Keratinocyte (primary cell): ENCODE measurements around the gene HTRA1. TPM values are rescaled to one million over a fixed set of nuclear protein-coding genes. Genes with fewer than 3 reads are reported as not detected.

Experiments
- DNase-seq: peaks from one replicate; pipeline ENCODE4 v3.0.0-alpha.2; 2011; ENCODE audit warnings: low read depth, missing footprints, low spot score
- FAIRE-seq: peaks from 2 replicates; lab custom pipeline; 2011; peaks lifted over from hg19 to GRCh38; lab: Jason Lieb, UNC
- H2AFZ ChIP-seq: 2 replicates; pipeline ENCODE4 v1.6.0; 2012; ENCODE audit warnings: low read length, control low read depth, inconsistent platforms; ENCODE audit not compliant: control insufficient read depth
- H3K27ac ChIP-seq: 2 replicates; pipeline ENCODE4 v1.5.1; 2011; ENCODE audit warnings: low read length; ENCODE audit not compliant: control insufficient read depth, insufficient read depth
- H3K27me3 ChIP-seq: 3 replicates; pipeline ENCODE4 v1.6.0; 2011; ENCODE audit warnings: low read length; ENCODE audit not compliant: control insufficient read depth, insufficient read depth; ENCODE audit errors: extremely low read depth
- H3K36me3 ChIP-seq, 2 experiments: 2 replicates in 1 of 2; 3 replicates in 1 of 2; pipeline ENCODE4 v1.5.1; 2011; ENCODE audit warnings: low read length in 2 of 2, mild to moderate bottlenecking in 1 of 2; ENCODE audit not compliant: control insufficient read depth in 2 of 2, insufficient read depth in 2 of 2; ENCODE audit errors: extremely low read depth in 1 of 2
- H3K4me1 ChIP-seq: 3 replicates; pipeline ENCODE4 v1.5.1; 2011; ENCODE audit warnings: low read length; ENCODE audit not compliant: control insufficient read depth, insufficient read depth; ENCODE audit errors: extremely low read depth
- H3K4me2 ChIP-seq: 3 replicates; pipeline ENCODE4 v1.6.0; 2011; ENCODE audit warnings: low read depth, low read length; ENCODE audit not compliant: control insufficient read depth, insufficient read depth; ENCODE audit errors: extremely low read depth
- H3K4me3 ChIP-seq, 3 experiments: fragments of 200-600 bp in 1 of 3; sonication (generic) in 1 of 3; 2 replicates in 2 of 3; 3 replicates in 1 of 3; pipeline ENCODE4 v1.5.1; 2011 to 2016; ENCODE audit warnings: low read length in 3 of 3, mild to moderate bottlenecking in 3 of 3, control low read depth in 2 of 3, inconsistent platforms in 1 of 3, low read depth in 1 of 3, mixed read lengths in 1 of 3, mixed run types in 1 of 3, moderate library complexity in 1 of 3; ENCODE audit not compliant: control insufficient read depth in 2 of 3, insufficient read depth in 2 of 3; ENCODE audit errors: extremely low read depth in 1 of 3
- H3K79me2 ChIP-seq: 2 replicates; pipeline ENCODE4 v1.6.0; 2012; ENCODE audit warnings: low read length; ENCODE audit not compliant: control insufficient read depth, insufficient read depth
- H3K9ac ChIP-seq: 3 replicates; pipeline ENCODE4 v1.6.0; 2011; ENCODE audit warnings: low read length; ENCODE audit not compliant: control insufficient read depth, insufficient read depth; ENCODE audit errors: extremely low read depth
- H3K9me1 ChIP-seq: 3 replicates; pipeline ENCODE4 v1.6.0; 2011; ENCODE audit warnings: low read length; ENCODE audit not compliant: control insufficient read depth, insufficient read depth; ENCODE audit errors: extremely low read depth
- H3K9me3 ChIP-seq: 2 replicates; pipeline ENCODE4 v1.5.1; 2012; ENCODE audit warnings: low read depth, low read length; ENCODE audit not compliant: control insufficient read depth
- H4K20me1 ChIP-seq: 3 replicates; pipeline ENCODE4 v1.6.0; 2011; ENCODE audit warnings: low read length; ENCODE audit not compliant: control insufficient read depth, insufficient read depth; ENCODE audit errors: extremely low read depth
- CTCF ChIP-seq, 3 experiments: IDR thresholded peaks in 1 of 3; conservative IDR thresholded peaks in 1 of 3; optimal IDR thresholded peaks in 1 of 3; 2 replicates in 2 of 3; 3 replicates in 1 of 3; pipeline versions ENCODE3 to v1.5.1; 2011; ENCODE audit warnings: low read length in 3 of 3, mild to moderate bottlenecking in 3 of 3, moderate library complexity in 2 of 3, control low read depth in 1 of 3, inconsistent platforms in 1 of 3; ENCODE audit not compliant: insufficient read depth in 2 of 3; ENCODE audit errors: extremely low read depth in 1 of 3
- EZH2 ChIP-seq: IDR thresholded peaks from one replicate; pipeline ENCODE4 v1.6.1; 2012; ENCODE audit warnings: inconsistent platforms, mild to moderate bottlenecking, low read length, moderate library complexity
- dilution Hi-C: fragments of 300-500 bp; cut with MboI; formaldehyde crosslinking; loops from one replicate; pipeline ENCODE4 v1.7.0; 2020; ENCODE audit warnings: low sequenced_read_pairs; ENCODE audit not compliant: extremely low pct_ligation_motif_present
- polyA plus RNA-seq, 5 experiments: library from polyadenylated mRNA; depleted of rRNA in 3 of 5; stranded (reverse) in 3 of 5; stranded (forward) in 1 of 5; unstranded in 1 of 5; fragments of >200 nt; gene quantifications; 1 replicate in 1 of 5; 2 replicates in 3 of 5; 3 replicates in 1 of 5; pipeline versions ENCODE4 v1.2.1 to v1.2.3, GENCODE V29; 2011 to 2012; ENCODE audit warnings: missing spikeins in 2 of 5, low read depth in 1 of 5, low replicate concordance in 1 of 5

The HTRA1 gene
- polyA plus RNA-seq, 1 donor (not counting 4 experiments of a cell fraction or from before 2014, with no cell fraction given), result 412 TPM

GRCh38 chr10:122550427-122550826, 89.1 kb downstream of the HTRA1 start:
- Histone ChIP-seq H3K79me2 (no peaks in the 10 kb centered on the region), H3K4me1 (no peaks in the 10 kb centered on the region), H3K9ac (no peak overlapping the region), H4K20me1 (no peaks in the 10 kb centered on the region), H3K4me2 (no peak overlapping the region), H3K27me3 (no peaks in the 10 kb centered on the region), H3K9me3 (no peaks in the 10 kb centered on the region), H2AFZ (no peak overlapping the region), H3K4me3 (no peak overlapping the region), H3K9me1 (no peaks in the 10 kb centered on the region), H3K27ac (no peak overlapping the region), H3K36me3 (no peaks in the 10 kb centered on the region)
- FAIRE-seq (no peak), DNase-seq (no peak)
- TF ChIP-seq CTCF (optimal IDR thresholded peaks at IDR 0.05 in 1 of 3, IDR thresholded peaks at IDR 0.05 in 1 of 3, conservative IDR thresholded peaks at IDR 0.05 in 1 of 3; ENCODE audit: extremely low read depth in 1 of 3, insufficient read depth in 2 of 3, low read length in 3 of 3) (no peak), EZH2 (no peak)
- dilution Hi-C loops, result no loop called here

DNA sequence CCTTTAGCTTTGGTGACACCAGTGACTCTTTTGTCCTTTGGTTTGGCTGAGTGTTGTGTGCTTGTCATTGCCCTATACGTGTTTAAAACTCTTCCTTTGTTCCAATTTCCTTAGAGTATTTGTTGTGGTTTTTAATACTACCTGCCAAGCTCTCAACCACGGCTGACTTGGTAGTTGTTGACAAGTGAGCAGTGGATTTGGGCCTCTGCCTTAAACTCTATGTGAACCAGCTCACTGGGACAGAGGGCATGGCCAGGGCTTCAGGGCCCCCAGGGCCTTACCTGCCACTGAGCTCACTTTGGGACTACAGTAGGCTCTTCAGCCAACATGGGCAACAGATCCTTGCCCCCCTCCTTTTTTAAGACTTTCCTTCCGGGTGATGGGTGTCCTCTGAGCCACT, 89.6 kb downstream of the HTRA1 start:
- no peak for TF ChIP-seq CTCF (optimal IDR thresholded peaks at IDR 0.05 in 1 of 3, IDR thresholded peaks at IDR 0.05 in 1 of 3, conservative IDR thresholded peaks at IDR 0.05 in 1 of 3; ENCODE audit: extremely low read depth in 1 of 3, insufficient read depth in 2 of 3, low read length in 3 of 3)
- TF ChIP-seq EZH2, result no peak
- H3K9ac ChIP-seq, result no peak overlapping the region
- no peaks in the 10 kb centered on the region for H3K9me3 ChIP-seq
- H3K4me3 ChIP-seq, result no peak overlapping the region
- H4K20me1 ChIP-seq, result no peaks in the 10 kb centered on the region
- H3K27me3 ChIP-seq, result no peaks in the 10 kb centered on the region
- no peaks in the 10 kb centered on the region for H3K4me1 ChIP-seq
- FAIRE-seq (no peak), DNase-seq (no peak)
- H3K4me2 ChIP-seq, result no peak overlapping the region
- no peaks in the 10 kb centered on the region for H3K9me1 ChIP-seq
- H3K36me3 ChIP-seq, result no peaks in the 10 kb centered on the region
- no peaks in the 10 kb centered on the region for H3K79me2 ChIP-seq
- dilution Hi-C loops, result no loop called here
- H3K27ac ChIP-seq, result no peak overlapping the region
- H2AFZ ChIP-seq, result no peak overlapping the region
